GM15510 (cell line): ENCODE results near the gene KLHL36.

Source experiments
- POLR2A ChIP-seq: IDR thresholded peaks from 3 replicates; pipeline ENCODE4 v1.6.1; 2011; ENCODE audit warnings: borderline replicate concordance; ENCODE audit not compliant: insufficient read length; ENCODE audit errors: extremely low read depth

Gene KLHL36

DNA sequence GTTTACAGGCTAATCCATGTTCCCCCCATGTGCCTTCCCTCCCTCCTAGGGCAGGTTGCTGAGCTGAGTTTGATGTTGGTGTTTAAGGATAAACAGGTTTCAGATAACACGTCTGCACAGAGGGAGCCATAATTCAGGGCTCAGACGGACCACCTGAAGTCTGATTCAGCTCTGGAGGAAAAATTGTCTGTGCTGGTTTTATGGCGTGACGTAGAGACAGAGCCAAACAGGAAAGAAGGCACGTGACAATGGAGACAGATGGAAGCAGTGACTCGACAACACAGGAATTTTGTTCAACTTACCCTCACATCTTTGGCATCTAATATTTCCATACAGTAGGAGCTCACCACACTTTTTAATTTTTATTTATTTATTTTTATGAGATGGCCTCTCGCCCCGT lies 40.8 kb downstream of the KLHL36 start:
- TF ChIP-seq POLR2A = no peak

DNA sequence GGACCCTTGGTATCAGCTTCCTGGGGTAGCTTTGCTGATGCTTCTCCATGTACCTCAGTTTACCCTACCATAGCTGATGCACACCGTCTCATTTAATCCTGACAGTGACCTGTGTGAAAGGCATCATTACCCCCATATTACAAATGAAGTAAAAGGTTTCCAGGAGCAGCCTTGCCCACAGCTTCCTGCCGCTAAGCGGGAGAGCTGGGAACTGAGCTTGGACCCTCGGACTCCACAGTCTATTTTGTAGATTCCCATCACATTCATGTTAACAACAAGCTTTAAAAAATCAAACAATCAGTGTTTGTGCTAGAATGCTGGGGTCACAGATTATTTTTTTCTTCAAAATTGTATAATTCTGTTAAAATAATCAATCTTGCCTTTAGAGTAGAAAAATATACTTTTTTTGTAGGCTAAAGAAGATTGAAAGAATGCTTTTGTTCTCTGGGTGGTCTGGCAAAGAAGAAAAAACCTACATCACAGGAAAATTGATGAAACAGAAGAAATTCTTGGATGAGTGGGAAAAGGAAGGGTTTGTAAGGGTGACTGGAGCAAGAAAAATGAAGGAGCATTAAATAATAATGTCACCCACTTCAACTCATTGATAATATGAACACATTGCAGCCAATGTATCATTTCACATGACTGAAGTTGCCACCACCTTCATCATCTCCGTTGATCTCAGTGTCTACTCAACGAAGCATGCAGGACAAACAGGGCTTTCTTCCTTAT lies 41.9 kb downstream of the KLHL36 start:
- TF ChIP-seq POLR2A = no peak

DNA sequence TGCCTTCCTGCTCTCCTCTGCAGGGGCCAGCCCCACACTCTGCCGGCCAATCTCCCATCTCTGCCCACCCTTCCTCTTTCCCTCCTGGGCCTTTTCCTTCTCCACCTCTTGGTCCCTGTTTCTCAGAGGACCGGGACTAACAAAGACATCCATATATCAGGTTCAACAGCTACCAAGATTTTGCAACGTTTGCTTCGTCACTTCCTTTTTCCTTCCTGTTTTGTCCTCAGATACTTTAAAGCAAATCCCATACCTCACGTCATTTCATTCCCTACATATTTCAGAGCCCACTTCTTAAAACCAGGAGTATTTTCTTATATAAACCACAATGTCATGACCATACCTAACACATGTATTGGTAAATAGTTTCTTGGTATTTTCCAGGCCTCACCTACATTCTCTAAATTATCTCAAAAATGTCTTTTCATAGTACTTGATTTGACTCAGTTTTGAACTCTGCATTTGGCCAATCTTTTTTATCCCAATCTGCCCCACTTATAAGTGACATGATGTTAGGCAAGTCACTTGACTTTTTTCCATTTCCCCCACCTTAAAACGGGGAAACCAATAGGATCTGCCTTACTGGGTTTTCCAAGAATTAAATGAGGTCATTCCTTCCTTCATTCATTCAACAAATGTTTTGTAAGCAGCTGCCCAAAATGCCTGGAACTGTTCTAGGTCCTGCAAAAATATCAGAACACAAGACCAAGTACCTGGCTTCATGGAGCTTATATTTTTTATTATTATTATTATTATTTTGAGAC lies 44.3 kb downstream of the KLHL36 start:
- no peak for TF ChIP-seq POLR2A

DNA sequence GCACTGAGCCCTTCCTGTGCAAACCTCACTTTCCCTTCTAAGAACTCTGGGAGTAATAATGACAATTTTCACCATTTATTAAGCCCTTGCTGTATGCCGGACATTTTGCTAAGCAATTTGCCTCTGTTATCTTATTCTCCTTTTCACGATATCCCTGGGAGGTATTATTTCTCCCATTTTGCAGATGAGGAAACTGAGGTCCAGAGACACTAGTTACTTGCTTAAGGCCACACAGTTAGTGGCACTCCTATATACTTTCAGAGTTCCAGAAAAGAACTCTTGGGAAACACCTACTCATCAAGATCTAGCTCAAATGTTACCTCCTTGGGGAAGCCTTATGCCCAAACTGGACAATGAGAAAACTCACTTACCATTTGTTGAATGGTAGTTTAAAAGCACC lies 46.7 kb downstream of the KLHL36 start:
- no peak for TF ChIP-seq POLR2A

DNA sequence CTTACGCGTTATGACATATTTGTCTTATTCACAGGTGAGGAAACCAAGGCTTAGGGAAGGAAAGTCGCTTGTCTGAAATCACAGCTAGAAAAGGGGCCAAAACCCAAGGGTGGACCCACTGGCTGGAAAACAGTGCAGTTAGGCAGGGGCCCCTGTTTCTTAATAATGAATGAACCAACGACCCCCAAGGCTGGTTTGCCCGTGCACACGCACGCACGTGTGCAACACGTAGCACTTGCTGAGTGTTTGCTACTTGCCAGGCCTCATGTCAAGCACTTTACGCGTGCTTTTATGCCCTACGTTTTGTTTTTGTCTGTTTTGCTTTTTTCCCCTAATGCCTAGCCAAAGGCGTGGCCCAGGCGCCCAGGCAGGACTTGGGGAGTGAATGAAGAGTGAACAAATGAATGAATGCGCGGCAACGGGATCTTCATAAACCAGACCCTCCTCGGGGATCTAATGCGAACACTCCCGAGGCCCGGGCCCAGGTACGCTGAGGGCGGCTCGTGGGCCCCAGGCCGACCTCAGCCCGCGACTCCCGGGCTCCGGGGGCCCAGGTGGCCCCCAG lies 50.9 kb downstream of the KLHL36 start:
- no peak for TF ChIP-seq POLR2A

DNA sequence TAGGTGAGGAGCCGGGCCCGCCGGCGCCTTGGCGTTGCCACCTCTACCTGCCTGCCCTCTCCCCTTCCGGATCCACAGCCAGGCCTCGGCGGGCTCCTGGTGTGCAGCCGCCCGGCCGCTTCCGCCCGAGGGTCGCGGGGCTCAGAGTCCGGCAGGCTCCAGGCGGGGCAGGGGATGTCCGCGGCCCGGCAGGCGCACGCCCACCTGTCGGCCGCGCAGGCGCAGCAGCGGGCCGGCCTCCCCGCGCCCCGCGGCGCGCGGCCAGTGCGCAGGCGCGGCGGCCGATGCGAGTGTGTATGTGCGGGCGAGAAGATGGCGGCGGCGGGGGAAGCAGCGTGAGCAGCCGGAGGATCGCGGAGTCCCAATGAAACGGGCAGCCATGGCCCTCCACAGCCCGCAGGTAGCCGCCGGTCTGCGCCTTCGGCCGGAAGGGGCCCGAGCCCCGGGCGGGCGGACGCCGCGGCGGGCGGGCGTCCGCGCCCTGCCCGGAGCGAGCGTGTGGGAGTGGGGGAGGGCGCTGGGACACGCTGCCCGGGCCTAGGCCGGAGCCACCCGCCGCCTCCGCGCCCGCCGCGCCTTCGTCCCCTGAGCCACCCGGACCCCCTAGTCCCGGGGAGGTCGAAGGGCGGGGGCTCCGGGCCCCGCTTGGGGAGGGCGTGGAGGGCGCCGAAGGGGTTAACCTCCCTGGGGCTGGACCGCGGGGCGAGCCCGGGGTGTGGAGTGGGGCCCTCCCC lies 51.6 kb downstream of the KLHL36 start, which contains the start of gene USP10:
TSS of gene USP10 (plus strand) at position 289 of the 734 bp plus-strand sequence. CDS start at position 380, 91 bp downstream.
- TF ChIP-seq POLR2A = peak; percentile 77

DNA sequence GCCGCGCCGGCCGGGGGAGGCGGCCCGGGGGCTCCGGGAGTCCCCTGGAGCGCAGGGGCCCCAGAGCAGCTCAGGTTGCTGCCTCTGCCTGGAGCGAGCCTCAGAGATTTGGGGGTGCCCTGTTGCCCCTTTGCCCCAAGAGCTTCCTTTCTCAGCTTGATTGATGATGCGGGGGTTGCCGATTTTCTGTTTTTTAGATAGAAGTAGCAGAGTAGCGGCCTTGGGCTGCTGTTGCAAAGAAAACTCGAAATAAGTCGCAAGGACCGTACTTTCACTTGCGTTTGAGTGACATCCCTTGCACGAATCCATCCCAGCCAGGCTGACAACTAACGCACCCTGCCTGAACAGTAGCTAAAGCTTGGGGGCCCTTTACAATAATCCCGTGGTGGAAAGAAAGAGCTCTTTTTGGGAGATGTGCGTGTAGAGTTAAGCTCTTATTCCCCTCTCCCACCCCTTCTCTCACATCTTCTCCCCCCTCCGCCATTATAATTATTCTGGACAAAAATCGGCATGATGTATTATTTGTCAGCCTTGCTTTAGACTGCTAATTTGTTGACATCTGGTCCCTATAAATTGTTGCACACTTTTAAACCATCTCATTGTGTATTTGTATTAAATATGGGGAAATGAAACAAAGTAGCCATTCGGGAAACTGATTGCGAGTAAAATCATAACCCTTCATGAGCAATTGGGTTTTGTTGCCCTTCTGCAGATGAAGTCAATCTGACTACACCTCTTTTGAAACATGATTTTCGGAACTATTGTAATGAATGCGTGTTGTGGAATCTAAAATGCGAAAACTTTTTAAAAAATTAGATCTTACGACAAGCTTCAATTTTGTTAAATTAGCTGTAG lies 52.4 kb downstream of the KLHL36 start:
- TF ChIP-seq POLR2A = no peak

DNA sequence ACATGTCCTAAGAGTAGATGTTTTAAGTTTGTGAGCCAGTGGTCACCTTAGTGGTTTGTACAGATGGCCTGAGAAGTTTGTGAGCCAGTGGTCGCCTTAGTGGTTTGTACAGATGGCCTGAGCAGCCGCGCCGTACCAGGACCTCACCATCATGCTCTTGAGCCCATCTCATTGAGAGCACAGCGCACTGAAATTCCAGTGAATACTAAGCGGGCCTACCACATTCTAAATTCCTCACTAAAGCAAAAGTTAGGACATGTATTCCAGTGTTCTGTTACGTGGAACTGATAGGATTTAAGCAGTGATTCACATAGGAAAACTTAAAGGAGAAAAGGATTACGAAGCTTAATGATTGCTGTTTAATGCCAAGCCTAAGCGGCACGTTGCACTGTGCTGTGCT lies 55.4 kb downstream of the KLHL36 start:
- TF ChIP-seq POLR2A = no peak

DNA sequence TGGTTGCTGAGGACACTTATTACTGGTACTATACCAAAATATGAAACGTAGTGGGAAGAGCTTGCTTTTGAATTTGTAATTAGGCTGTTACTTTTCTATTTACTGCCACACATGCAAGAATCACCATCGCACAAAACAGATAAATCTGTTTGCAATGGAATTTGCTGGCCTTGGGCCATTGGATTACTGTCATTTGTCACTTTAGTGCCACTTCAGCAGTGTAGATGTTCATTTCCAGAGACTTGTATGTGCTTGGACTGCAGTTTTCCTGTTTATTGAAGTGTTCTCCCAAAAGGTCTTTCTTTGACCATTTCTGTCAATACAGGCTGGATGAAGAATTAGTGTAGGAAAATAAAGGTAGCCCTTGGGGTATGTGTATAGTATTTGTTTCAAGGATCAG lies 55.9 kb downstream of the KLHL36 start:
- no peak for TF ChIP-seq POLR2A

DNA sequence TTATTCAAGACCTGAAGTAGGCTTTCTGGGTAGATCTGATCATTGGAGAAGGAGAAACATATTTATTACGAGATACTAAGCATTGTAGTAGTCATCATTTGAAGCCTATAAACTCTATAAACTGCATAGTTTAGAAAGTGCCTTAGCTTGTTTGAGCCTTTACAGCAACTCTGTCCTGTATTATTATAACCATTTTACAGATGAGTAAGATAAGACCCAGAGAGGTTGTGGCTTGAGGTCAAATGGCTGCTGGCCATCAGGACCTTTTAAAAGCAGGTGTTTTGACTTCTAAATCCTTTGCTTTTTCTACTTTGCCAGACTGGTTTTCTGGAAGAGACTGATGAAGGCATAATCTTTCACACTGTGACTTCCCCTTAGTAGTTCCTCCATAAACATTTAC lies 58.5 kb downstream of the KLHL36 start:
- TF ChIP-seq POLR2A = no peak

DNA sequence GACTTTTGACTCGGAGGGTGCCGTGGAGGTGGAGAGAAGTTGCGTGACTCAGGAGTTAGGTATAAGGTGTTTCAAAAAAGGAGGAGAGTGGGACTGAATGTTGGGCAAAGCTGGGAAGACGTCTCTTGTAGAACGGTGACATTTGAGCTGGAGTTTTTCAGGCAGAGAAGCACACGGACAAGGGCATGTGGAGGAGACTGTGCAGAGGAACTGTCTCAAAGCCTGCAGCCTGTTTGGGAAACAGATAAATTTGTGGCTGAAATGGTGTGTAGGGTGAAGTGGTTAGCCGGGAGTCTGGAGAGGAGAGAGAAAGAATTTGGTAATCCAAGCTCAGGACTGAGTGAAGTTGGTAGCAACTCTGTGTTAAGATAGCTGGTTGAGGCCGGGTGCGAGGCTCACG lies 61.3 kb downstream of the KLHL36 start:
- TF ChIP-seq POLR2A = no peak

DNA sequence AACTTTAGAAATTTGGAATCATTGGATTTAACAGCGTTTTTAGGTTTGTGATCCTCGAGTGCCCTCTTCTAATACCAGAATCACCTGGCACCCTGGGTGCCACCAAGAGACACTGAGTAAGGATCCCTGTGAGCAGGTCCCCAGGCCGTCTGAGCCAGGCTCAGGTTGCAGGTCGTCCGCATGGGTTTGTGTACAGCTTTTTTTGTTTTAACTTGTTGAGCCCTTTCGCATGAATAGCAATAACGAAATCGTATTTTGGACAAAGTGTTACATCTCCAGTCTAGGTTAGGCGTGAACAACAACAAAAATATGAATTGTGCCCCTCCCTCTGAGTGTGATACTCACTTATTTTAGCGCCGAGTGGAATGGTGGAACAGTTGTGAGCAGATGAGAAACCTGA lies 62.4 kb downstream of the KLHL36 start:
- TF ChIP-seq POLR2A = no peak
